Mucosa of descending colon (tissue), 3 donors: ENCODE data around the gene CNTNAP2. TPM values are rescaled to one million over a fixed set of nuclear protein-coding genes. Genes with fewer than 3 reads are reported as not detected.

Experiments used
- ATAC-seq: fragments of 200-7000 bp; cut with Tn5 transposase; one replicate; pipeline ENCODE4 v1.9.1; 2020; ENCODE audit warnings: mild to moderate bottlenecking, moderate library complexity
- DNase-seq, 3 donors: peaks; one replicate each; pipeline ENCODE4 v3.0.0-alpha.2; 2020
- H3K36me3 ChIP-seq: fragments of 200-600 bp; one replicate; pipeline ENCODE4 v1.8.0; 2021; ENCODE audit warnings: low read depth, mild to moderate bottlenecking
- H3K4me1 ChIP-seq: fragments of 200-600 bp; one replicate; pipeline ENCODE4 v1.8.0; 2021; ENCODE audit warnings: low read depth, mild to moderate bottlenecking
- H3K4me3 ChIP-seq: fragments of 200-600 bp; one replicate; pipeline ENCODE4 v1.8.0; 2021; ENCODE audit warnings: mild to moderate bottlenecking
- H3K9me3 ChIP-seq: fragments of 200-600 bp; one replicate; pipeline ENCODE4 v1.8.0; 2021; ENCODE audit warnings: mild to moderate bottlenecking
- intact Hi-C, 2 donors: fragments of 100-400 bp; cut with DNase I in 1 of 2; cut with micrococcal nuclease in 1 of 2; formaldehyde crosslinking; loops; one replicate each; pipeline versions ENCODE4 v1.11.0 to v1.11.1; 2022; cut with DNase I, micrococcal nuclease
- total RNA-seq, 3 donors: library from RNA; stranded (reverse); fragmentation: NEBNext Ultra II Directional in 2 of 3; extraction: Animal tissue kit (Norgen Biotek cat#: 25700) in 2 of 3; gene quantifications; one replicate each; pipeline versions ENCODE4 v1.2.1 to v1.2.4, GENCODE V29; 2021 to 2023
- TF ChIP-seq, protein P1 (sequence below): fragments of 200-600 bp; IDR thresholded peaks from one replicate; pipeline ENCODE4 v1.8.0; 2022; ENCODE audit warnings: antibody characterized with exemption, mild to moderate bottlenecking
- donor health status: DM: no; HTN: no; CAD: no; lungs with moderate emphysema.
- donor health status: DM: no; HTN: no; CAD: no.
- donor health status: DM: no; HTN: yes; CAD: no.

The CNTNAP2 gene
- total RNA-seq, 3 donors from 2014 or later: 3.1 to 5.9 (median 4.2) TPM

DNA sequence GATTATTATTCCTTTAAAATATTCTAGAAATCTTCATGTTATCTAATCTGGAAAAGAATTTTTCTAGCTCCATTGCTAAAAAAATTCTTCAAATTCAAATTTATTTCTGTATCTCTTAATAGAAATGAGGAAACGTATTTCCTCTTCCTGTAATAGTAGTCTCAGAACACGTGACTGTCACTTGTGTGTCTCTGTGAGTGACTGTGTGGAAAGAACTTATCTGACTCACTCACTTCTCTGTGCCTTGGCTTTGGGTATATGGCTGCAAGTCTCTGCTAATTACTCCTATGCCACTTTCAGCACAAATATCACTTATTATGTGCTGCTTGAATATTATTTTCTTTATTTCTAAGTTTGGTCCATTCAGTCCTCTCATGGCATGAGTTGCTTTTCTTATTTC lies 132.7 kb downstream of the CNTNAP2 start:
- Histone ChIP-seq H3K4me3 (no peak overlapping the region), H3K9me3 (peaks cover 17% of the 10 kb centered on the region), H3K4me1 (no peaks in the 10 kb centered on the region), H3K36me3 (no peaks in the 10 kb centered on the region)
- intact Hi-C loops: no loop called here
- DNase-seq (no peak), ATAC-seq (no peak)
- TF ChIP-seq, protein P1, sequence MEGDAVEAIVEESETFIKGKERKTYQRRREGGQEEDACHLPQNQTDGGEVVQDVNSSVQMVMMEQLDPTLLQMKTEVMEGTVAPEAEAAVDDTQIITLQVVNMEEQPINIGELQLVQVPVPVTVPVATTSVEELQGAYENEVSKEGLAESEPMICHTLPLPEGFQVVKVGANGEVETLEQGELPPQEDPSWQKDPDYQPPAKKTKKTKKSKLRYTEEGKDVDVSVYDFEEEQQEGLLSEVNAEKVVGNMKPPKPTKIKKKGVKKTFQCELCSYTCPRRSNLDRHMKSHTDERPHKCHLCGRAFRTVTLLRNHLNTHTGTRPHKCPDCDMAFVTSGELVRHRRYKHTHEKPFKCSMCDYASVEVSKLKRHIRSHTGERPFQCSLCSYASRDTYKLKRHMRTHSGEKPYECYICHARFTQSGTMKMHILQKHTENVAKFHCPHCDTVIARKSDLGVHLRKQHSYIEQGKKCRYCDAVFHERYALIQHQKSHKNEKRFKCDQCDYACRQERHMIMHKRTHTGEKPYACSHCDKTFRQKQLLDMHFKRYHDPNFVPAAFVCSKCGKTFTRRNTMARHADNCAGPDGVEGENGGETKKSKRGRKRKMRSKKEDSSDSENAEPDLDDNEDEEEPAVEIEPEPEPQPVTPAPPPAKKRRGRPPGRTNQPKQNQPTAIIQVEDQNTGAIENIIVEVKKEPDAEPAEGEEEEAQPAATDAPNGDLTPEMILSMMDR: no peak

DNA sequence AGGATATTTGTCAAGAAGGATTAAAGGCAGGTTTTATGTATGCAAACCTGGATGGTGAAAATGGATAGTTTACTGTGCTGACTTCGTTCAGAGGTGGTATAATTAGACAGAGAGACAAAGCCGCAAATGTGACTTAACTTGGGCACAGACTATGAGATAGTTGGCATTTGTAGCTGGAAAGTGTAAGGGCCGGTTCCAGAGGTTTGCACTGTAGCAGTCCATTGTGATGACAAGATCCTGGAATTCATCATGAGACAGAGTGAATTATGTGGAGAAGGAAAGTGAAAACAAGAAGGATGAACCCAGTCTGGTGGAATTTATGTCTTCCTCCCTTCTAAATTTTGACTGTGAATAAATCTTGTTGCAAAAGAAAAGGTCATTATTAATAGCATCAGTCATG lies 139.0 kb downstream of the CNTNAP2 start:
- peaks cover 23% of the 10 kb centered on the region for H3K9me3 ChIP-seq
- DNase-seq: no peak
- no peaks in the 10 kb centered on the region for H3K4me1 ChIP-seq
- no peaks in the 10 kb centered on the region for H3K36me3 ChIP-seq
- ATAC-seq: no peak
- no peak overlapping the region for H3K4me3 ChIP-seq
- intact Hi-C loops: no loop called here
- TF ChIP-seq, protein P1: no peak

DNA sequence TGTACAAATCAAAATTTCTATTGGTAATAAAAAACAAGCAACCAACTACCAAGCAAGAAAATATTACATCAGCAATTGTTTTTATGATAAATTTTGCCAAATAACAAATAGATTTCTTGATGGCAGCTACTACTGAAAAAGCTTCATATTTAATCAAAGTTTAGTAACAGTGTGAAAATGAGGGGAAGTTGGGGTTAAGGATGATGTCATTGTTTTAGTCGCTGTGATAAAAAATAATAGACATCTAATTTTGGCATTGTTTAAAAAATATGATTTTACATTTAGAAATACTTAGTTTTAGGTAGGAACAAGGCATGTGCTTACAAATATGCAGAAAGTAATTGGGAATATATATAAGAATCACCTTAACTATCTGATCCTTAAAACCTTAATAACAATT lies 145.9 kb downstream of the CNTNAP2 start:
- intact Hi-C loops: no loop called here
- H3K4me3 ChIP-seq: no peak overlapping the region
- no peaks in the 10 kb centered on the region for H3K4me1 ChIP-seq
- TF ChIP-seq, protein P1: no peak
- ATAC-seq: no peak
- H3K9me3 ChIP-seq: peaks cover 28% of the 10 kb centered on the region
- DNase-seq: no peak
- H3K36me3 ChIP-seq: no peaks in the 10 kb centered on the region

DNA sequence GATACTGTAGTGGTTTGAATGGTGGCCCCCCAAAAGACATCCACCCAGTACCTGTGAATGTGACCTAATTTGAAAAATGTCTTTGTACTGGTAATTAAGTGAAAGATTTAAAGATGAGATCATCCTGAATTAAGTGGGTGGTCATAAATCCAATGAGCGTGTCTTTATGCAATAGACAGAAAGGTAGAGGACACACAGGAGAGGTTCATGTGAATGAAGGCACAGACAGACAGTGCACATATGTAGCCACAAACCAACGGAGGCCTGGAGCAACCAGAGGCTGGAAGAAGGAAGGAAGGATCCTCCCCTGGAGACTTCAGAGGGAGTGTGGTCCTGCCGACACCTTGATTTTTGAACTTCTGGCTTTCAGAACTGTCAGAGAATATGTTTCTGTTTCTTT lies 160.3 kb downstream of the CNTNAP2 start:
- DNase-seq: no peak
- no peak for ATAC-seq
- no peaks in the 10 kb centered on the region for H3K4me1 ChIP-seq
- no peak overlapping the region for H3K4me3 ChIP-seq
- H3K36me3 ChIP-seq: no peaks in the 10 kb centered on the region
- TF ChIP-seq, protein P1: no peak
- peaks cover 6% of the 10 kb centered on the region for H3K9me3 ChIP-seq
- intact Hi-C loops: no loop called here

DNA sequence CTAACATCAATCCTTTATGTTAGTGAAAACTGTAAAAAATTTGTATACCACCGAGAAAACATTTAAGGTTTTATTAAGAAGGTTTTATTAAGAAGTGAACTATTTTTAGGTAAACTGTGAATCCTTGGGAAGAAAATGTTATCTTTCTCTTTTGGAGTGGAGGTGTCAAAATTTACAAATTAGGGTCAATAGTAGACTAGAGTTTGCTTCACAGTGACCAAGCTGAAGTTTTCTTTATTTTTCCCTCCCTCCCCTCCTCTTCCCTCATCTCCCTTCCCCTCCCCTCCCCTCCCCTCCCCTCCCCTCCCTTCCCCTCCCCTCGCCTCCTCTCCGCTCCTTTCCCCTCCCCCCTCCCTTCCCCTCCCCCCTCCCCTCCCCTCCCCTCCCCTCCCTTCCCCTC lies 168.8 kb downstream of the CNTNAP2 start:
- DNase-seq (no peak), ATAC-seq (no peak)
- TF ChIP-seq, protein P1: no peak
- Histone ChIP-seq H3K4me1 (no peaks in the 10 kb centered on the region), H3K36me3 (no peaks in the 10 kb centered on the region), H3K9me3 (peaks cover 2% of the 10 kb centered on the region), H3K4me3 (no peak overlapping the region)
- intact Hi-C loops: no loop called here

DNA sequence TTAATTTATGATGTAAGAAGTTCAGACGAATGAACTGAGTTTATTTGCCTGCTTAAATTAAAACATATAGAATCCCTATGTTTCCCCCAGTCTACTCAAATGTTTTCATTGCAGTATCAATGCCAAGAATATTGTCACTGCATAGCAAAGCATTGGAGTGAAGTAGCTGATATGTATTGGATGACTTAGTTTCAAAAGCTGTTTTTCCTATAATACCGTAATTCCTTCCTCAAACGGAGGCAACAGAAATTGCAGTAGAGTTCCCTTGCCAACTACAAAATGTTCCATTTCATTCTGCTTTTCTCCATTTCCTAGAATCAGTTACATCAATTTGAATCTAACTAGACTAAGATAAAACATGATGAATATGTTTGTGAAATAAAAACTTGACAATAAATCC lies 174.1 kb downstream of the CNTNAP2 start:
- TF ChIP-seq, protein P1: no peak
- ATAC-seq: no peak
- H3K36me3 ChIP-seq: no peaks in the 10 kb centered on the region
- H3K4me3 ChIP-seq: no peak overlapping the region
- no peak for DNase-seq
- intact Hi-C loops: no loop called here
- peaks cover 3% of the 10 kb centered on the region for H3K9me3 ChIP-seq
- no peaks in the 10 kb centered on the region for H3K4me1 ChIP-seq
